ENCODE results near the gene MCTP1. TPM values are rescaled to one million over a fixed set of nuclear protein-coding genes. Genes with fewer than 3 reads are reported as not detected.
A peak's percentile ranks its signal among the peaks of the same experiment; 100 is the strongest.

MCTP1 gene
- total and polyA plus RNA-seq, 9 of the 15 experiments (the other 6 are each of a cell fraction or from before 2014, with no cell fraction given) = 0.04 to 0.93 (median 0.06) TPM; not detected in 4

- TF ChIP-seq ZBTB40 (IDR thresholded peaks at IDR 0.05) (peak; percentile 74), ZBTB40 (CRISPR knock-in tag; IDR thresholded peaks at IDR 0.05) (no peak)
These were observed 601.9 kb downstream of the MCTP1 start (continued) for GRCh38 chr5:94682814-94683520.
